Measurements from ENCODE around the gene LMBR1.
A peak's percentile ranks its signal among the peaks of the same experiment; 100 is the strongest.
"Not testable (repeated sequence)": the region's sequence is repeated elsewhere in the genome, so short reads cannot be mapped to it uniquely, and the experiment has no call there.

Gene LMBR1, protein sequence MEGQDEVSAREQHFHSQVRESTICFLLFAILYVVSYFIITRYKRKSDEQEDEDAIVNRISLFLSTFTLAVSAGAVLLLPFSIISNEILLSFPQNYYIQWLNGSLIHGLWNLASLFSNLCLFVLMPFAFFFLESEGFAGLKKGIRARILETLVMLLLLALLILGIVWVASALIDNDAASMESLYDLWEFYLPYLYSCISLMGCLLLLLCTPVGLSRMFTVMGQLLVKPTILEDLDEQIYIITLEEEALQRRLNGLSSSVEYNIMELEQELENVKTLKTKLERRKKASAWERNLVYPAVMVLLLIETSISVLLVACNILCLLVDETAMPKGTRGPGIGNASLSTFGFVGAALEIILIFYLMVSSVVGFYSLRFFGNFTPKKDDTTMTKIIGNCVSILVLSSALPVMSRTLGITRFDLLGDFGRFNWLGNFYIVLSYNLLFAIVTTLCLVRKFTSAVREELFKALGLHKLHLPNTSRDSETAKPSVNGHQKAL

DNA sequence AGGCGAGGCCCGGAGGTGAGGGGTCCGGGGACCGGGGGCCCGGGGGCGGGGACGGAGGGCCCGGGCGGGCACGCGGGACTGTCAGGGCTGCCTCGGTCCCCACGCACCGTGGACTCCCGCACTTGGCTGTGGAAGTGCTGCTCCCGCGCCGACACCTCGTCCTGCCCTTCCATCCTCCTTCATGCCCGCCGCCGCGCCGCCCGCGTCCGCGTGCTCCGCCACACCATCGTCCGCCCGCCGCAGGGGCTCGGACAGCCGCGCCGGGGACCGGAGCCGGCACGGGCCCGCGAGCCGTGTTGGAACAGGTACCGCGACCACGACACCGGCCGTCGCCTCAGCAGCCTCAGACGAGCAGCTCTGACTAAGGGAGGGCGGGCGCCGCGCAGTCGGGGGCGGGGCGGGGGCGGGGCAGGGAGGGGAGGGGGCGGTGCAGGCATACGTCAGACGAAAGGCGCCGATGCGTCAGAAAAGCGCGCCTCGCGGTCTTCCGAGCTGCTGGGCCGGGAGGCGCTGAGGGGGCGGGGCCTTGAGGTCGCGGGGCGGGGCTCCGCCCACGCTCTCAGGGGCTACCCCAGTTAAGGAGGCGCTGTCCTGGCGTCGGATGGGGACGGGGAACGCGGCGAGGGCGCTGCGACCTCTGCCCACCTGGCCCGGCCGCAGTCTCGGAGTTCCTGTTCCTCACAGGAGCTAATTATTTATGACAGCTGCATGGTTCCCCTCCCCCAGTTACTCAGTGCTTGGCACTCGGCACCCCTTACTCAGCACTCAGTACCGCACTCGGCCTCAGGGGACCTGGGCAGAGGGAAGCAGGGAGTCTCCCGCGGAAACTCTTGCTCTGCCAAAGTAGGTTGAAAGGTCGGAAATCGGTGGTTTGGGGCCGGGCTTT is at the start of gene LMBR1:
LMBR1 (minus strand) TSS at position 363 of the 886 bp plus-strand sequence; CDS start at position 173, 190 bp downstream.
- DNase-seq = peak; percentile 90

DNA sequence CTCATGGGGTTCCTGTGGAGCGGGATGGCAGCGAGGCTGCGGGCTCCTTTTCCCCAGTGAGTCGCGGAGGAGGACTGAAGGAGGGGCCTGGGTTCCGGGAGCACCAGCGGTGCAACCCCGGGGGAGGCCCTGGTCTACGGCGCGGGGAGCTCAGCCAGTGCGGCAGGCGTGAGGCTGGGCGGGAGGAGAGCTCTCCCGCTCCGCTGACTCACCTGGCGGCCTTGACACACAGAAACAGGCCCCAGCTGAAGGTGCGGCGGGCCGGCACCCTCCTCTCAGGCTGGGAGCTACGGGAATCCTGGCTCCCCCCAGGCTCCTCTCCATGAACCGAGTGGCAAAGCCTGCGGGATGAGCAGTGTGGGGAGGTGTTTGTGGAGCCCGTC is 49.7 kb upstream of the LMBR1 start:
- DNase-seq = no peak

DNA sequence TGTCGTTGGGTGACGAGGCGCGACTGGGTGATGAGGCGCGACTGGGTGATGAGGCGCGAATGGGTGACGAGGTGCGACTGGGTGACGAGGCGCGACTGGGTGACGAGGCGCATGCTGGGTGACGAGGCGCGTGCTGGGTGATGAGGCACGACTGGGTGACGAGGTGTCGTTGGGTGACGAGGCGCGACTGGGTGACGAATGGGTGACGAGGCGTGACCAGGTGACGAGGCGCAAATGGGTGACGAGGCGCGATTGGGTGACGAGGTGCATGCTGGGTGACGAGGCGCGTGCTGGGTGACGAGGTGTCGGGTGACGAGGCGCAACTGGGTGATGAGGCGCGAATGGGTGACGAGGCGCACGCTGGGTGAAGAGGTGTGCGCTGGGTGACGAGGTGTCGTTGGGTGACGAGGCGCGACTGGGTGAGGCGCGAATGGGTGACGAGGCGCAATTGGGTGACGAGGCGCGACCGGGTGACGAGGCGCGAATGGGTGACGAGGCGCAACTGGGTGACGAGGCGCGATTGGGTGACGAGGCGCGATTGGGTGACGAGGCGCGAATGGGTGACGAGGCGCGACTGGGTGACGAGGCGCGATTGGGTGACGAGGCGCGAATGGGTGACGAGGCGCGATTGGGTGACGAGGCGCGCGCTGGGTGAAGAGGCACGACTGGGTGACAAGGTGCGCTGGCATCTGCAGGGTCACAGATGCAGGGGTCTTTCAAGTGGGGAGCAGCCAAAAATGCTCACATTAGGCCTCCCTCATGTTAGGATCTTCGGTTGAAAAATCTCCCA is 48.6 kb upstream of the LMBR1 start:
- no peak for DNase-seq

DNA sequence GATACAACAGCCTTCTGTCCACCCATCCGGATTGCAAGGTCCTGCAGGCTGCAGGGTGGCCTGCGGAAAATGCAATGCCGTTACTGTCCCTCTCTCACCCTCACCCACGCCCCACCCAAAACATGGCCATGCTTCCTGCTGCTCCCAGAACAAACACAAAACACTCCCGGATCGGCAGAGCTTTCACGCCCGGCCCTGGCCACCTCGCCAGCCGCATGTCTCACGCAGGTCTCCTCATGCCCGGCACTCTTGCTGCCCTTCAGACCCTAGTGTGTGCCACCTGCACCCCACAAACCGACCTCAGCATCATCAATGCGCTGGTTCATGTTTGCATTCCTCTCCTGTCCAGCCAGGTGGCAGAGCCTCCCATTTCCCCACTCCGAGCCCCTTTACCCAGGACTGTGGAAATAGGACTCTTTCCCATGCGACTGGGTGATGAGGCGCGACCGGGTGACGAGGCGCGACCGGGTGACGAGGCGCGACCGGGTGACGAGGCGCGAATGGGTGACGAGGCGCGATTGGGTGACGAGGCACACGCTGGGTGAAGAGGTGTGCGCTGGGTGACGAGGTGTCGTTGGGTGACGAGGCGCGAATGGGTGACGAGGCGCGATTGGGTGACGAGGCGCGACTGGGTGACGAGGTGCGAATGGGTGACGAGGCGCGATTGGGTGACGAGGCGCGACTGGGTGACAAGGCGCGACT is 47.6 kb upstream of the LMBR1 start:
- no peak for DNase-seq

DNA sequence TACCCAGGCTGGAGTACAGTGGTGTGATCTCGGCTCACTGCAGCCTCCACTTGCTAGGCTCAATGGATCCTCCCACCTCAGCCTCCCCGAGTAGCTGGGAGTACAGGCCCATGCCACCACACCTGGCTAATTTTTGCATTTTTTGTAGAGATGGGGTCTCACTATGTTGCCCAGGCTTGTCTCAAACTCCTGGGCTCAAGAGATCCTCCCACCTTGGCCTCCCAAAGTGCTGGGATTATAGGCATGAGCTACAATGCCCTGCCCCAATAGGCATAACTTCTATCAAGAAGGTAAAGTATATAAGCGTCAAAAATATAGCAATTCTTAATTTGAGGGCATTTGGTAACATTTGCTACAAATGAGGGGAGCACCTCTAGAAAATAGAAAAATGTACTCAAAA is 43.8 kb upstream of the LMBR1 start:
- not testable (repeated sequence) for DNase-seq

DNA sequence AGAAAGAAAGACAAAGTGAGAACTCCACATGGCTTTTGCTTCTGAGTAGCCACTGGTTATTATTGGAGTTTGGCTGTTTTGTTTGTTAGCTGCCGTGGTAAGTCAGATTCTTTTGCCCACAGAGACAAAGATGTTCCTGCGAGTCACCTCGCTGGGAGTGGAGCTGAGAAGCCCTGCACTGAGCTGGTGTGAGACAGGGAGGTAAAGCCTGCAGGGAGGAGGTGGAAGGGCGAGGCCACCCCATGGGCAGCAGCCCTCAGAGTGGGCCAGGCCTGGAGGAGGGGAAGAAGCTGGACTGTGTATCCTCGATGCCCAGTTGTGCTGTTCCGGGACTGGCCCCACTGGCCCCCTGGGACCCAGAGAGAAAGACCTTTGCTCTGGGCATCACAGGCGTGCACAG is 42.3 kb upstream of the LMBR1 start:
- no peak for DNase-seq

DNA sequence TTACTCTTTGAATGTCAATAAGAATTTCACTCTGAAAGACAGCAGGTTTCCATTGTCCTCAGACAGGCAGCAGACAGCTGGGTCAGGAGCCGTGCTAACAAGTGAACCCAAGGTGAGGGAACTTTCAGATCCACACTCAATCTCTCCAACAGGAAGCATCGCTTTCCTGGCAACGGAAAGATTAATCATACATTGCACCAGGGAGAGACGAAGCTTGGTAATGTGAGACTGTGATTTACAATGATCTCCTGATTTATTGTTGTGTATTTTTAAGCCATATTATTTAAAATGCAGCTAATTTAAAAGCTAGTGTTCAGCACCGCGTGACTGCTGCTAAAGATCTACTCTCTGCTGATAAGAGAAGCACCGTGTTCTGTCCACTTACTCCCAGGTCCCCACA is 39.0 kb upstream of the LMBR1 start:
- no peak for DNase-seq

DNA sequence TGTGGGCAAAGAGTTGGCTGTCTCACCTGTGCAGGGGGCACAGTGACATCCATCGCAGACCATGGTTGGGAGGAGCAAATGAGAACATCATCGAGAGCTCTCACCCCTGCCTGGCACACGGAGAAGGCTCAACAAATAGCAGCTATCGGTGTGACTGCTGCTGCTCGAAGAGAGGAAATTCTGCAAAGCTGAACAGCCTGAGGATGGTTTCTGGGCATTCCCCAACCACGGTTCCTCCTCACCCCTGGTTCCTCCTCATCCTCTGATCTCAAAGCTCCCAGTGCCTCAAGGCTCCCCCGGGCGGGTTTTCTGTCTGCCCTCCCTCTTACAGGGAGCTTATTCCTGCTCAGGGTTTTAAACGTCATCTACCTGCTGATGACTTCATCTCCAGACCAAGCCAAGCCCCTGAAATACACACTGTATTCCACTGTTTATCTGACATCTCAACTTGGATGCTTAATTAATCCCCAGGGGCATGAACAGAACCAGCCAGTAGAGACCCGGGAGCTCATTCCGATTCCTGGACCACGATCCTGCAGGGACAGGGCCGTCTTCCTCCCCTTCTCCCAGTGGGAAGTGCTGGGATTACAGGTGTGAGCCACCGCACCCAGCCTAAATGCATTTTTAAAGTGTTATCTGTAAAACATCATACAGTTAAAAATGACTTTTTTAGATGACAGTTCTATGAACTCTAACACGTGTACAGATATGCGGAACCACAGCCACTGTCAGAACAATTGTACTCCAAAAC is 37.0 kb upstream of the LMBR1 start:
- DNase-seq = no peak

DNA sequence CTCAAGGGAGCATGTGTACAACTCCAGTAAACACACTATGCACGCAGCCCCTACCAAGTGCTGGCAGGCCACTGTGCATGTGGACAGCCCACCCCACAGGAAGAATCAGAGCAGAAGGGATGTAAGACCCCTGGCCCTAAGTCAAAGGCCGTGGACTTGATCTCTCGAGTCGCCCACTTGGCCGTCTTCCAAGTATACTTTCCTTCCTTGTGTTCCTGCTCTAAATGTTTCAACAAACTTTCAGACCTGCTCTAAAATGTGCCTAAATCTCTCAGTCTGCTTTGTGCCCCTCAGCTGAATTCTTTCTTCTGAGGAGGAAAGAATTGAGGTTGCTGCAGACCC is 35.4 kb upstream of the LMBR1 start:
- no peak for DNase-seq

DNA sequence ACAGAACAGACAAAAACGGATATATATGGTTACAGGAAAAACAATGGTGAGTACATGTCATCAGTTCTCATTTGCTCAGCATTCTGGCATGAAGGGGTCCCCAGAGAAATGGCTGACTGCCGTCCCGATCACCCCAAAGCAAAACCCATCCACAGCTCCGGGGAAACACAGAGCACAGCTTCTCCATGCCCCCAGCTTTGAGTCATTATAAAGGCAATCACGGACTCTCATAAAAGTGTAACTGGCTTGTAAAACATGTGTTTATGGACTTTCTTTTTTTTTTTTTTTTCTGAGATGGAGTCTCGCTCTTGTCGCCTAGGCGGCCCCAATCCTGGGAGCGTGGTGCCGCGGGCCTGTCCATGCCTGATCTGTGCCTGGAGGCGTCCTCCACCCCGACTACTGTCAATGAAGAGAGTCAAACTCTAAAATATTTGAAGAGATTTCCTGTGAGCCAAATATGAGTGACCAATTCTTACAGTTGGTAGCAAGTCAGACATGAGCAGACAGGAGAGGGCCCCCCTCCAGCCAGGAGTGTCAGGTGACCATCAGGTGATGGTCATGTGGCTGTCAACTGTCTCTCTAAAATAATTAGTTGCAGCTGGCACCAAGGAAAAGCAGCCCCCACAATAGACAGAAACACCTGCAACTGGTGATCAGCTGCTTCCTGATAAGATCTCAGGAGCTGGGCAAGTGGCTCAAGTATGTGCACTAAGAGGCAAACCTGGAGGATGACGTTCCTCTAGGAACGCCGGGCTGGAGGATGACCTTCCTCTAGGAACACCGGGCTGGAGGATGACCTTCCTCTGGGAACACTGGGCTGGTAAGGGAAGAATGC is 34.8 kb upstream of the LMBR1 start:
- peak; percentile 12 for DNase-seq

DNA sequence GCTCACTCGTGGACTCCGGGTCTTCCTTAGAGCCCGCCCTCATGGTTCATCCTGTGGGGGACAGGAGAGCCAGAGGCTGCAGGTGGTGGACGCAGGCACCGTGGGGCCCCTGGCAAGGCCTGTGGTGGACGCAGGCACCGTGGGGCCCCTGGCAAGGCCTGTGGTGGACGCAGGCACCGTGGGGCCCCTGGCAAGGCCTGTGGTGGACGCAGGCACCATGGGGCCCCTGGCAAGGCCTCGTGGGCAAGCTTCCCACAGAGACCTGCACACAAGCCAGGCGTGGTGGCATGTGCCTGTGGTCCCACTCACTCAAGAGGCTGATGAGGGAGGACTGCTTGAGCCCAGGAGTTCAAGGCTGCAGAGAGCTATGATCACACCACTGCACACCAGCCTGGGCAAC is 32.8 kb upstream of the LMBR1 start:
- DNase-seq = not testable (repeated sequence)

DNA sequence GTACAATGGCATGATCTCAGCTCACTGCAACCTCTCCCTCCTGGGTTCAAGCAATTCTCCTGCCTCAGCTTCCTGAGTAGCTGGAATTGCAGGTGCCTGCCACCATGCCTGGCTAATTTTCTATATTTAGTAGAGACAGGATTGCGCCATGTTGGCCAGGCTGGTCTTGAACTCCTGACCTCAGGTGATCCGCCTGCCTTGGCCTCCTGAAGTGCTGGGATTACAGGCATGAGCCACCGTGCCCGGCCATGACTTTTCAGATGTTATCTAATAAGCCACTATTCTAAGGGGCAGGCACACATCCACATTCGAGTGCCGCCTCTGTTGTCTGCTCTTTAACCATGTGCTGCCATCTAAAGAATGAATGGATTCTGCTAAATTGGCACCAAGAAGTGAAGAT is 29.3 kb upstream of the LMBR1 start:
- DNase-seq = not testable (repeated sequence)

DNA sequence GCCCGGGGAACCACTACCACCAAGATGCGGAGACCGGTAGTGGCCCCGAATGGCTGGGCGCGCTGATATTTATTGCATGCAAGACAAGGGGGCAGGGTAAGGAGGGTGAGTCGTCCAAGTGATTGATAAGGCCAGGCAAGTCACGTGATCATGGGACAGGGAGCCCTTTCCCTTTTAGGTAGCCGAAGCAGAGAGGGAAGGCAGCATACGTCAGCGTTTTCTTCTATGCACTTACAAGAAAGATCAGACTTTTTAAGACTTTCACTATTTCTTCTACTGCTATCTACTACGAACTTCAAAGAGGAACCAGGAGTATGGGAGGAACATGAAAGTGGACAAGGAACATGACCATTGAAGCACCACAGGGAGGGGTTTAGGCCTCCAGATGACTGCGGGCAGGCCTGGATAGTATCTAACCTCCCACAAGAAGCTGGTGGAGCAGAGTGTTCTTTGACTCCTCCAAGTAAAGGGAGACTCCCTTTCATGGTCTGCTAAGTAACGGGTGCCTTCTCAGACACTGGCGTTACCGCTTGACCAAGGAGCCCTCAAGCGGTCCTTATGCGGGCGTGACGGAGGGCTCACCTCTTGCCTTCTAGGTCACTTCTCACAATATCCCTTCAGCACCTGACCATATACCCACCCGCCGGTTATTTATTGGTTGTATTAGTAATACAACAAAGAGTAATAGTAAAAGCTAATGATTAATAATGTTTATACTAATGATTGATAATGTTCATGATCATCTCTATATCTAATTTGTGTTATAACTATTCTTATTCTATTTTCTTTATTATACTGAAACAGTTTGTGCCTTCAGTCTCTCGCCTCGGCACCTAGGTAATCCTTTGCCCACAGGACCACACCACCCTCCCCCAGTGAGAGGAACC is 27.7 kb upstream of the LMBR1 start:
- DNase-seq = not testable (repeated sequence)

DNA sequence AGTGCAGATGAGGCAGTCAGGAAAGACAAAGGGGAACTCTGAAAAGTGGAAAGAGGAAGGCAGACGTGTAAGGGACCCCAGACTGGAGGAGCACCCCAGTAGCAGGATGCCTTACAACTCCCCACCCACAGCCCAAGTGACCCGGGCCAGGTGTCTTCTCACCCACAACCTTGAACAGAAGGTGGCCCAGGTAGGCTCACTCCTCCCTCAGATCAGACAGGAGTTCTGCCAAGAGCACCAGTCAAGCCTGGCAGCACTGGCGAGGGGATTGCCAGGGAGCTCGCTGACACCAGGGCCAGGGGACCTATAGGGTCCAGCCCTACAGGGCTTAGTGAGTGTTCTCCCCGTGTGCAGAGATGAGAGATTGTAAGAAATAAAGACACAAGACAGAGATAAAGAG is 27.1 kb upstream of the LMBR1 start:
- DNase-seq = no peak

DNA sequence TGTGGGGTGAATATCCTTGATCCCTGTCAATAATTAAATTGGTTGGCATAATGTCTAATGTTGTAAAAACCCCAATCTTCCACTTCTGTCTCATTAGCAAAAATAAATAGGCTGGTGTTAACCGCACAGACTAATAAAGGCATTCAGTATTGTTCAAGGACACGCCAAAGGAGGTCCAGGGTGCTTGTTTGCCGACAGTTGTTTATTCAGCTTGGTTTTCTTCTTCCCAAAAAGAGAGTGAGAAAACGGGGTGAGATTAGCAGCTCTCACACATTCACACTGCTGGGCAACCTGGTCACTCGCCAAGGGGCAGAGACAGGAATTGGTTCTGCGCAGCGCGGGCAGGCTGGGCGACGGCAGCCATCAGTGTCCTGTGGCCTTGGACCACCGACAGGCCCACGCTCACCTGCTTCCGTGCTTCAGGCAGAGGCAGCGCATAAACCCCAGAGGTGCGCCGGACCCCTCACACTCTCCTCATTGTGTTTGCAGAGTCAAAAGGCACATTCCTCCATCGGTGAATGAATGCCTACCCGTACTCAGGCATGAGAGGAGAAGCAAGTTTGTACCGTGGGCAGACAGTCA is 26.2 kb upstream of the LMBR1 start:
- no peak for DNase-seq

DNA sequence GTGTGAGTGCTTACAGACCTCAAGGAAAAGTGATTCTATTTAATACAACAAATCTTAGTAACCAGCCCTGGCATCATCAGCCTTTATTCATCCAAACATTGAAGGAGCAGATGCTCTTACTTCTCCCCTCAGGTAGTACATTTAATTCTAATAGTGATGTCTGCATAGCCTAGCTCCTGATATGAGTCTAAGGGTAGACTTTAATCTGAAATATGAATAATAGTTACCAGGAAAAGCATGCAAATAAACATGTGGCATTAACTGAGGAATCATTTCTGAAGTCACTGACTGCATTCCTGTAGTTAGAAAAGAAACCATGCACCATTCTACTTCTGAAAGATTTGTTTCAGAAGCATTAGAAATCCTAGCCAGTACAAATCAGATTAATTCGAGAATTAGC is 25.7 kb upstream of the LMBR1 start:
- no peak for DNase-seq

DNA sequence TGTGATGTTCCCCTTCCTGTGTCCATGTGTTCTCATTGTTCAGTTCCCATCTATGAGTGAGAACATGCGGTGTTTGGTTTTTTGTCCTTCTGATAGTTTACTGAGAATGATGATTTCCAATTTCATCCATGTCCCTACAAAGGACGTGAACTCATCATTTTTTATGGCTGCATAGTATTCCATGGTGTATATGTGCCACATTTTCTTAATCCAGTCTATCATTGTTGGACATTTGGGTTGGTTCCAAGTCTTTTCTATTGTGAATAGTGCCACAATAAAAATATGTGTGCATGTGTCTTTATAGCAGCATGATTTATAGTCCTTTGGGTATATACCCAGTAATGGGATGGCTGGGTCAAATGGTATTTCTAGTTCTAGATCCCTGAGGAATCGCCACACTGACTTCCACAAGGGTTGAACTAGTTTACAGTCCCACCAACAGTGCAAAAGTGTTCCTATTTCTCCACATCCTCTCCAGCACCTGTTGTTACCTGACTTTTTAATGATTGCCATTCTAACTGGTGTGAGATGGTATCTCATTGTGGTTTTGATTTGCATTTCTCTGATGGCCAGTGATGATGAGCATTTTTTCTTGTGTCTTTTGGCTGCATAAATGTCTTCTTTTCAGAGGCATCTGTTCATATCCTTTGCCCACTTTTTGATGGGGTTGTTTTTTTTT is 16.7 kb upstream of the LMBR1 start:
- not testable (repeated sequence) for DNase-seq

DNA sequence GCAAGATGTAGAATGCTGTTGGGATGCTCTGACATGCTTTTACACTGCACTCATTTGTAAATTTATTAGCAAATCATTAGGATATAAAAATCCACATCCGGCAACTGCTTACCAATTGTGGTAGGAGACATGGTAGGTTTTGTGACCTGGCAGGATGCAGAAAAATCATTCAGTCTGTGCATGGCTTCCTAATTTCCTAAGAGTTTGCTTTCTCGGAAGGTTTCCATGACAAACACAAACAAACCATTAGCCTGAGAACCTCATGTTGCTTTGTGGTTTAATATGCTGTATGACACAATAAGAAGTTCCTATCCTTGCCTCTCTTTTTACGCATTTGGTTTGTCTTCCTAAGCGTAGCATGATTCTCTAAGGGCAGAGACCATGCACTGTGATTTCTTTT is 14.7 kb upstream of the LMBR1 start:
- no peak for DNase-seq

DNA sequence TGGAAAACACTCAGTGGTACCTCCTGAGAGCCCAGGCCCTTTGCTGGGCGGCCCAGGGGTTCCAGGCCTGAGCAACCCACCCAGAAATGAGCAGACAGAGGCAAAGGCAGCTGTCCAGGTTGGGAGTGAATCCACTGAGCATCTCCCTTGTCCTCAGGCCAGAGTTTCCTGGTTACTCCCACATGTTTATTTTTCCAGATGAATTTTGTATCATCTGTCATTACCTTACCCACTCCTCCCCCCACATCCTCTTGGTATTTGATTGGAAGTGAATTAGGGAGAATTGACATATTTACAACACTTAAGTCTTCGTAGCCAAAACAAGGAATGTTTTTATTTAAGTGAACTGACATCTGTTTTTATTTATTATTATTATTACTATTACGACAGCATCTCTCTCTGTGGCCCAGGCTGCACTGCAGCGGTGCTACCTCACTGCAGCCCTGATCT is 13.2 kb upstream of the LMBR1 start:
- no peak for DNase-seq

All from NCI-H510A treated with DMSO at 0.1 percent for 48 hours (cell line).